Measurements from ENCODE around the gene CYP27B1. TPM values are rescaled to one million over a fixed set of nuclear protein-coding genes. Genes with fewer than 3 reads are reported as not detected.
"Not testable (repeated sequence)": the region's sequence is repeated elsewhere in the genome, so short reads cannot be mapped to it uniquely, and the experiment has no call there.

CYP27B1 gene
- total RNA-seq, 1 experiment from 2014 or later = 6.9 TPM

DNA sequence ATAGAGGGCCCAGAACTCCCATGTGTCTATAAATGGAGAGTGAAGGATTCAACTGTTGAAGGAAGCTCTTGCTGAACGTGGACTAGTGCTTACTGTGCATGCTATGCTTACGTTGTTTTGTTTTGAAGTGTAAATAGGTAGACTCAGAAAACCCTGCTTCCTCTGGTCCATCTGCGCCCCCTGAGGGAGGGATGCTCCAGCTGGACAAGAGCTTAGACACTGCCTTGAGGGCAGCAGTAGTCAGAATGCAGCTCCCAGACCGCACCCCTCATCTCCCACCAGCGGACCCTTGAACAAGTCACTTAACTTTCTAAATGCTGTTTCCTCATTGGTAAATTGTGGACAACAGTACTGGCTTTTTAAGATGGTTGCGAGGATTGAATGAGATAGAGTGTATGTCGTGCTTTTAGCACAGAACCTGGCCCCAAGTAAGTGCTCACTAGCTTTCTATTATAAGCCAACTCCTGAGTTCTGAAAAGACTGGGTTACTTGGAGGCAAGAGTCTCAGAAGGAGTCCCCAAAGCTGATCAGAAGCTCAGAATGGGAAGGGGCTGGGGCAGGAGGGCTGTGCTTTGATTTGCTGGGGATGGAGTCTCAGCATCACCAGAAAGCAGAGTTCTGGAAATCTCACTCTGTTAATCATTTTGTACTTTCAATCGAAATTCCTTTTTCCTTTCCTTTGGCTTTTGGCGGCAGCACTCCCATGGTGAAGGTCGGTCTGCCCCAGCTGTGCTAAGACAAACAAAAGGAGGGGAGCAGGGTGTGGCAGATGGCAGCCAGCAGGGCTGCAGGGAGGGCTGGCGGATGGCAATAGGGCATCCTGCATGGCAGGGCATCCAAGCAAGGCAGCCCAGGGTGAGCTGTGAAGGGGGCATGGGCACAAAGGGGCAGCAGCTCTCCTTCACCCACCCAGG, 43.9 kb downstream of the CYP27B1 start:
- no peaks in the 10 kb centered on the region for H3K9me3 Mint-ChIP-seq (ENCODE audit: unreplicated experiment)
- Histone ChIP-seq H3K4me1 (no peaks in the 10 kb centered on the region), H3K4me3 (ENCODE audit: low read depth, low read length) (no peak overlapping the region), H3K9me3 (no peaks in the 10 kb centered on the region), H3K36me3 (ENCODE audit: control insufficient read depth, insufficient read depth, low read length) (no peaks in the 10 kb centered on the region), H3K27me3 (replicated peaks; ENCODE audit: control insufficient read depth, insufficient read depth, low read length) (no peaks in the 10 kb centered on the region)
- no peak for DNase-seq
- H3K36me3 Mint-ChIP-seq (ENCODE audit: insufficient read depth, unreplicated experiment) = peaks cover 12% of the 10 kb centered on the region
- no peak overlapping the region for H3K4me3 Mint-ChIP-seq (ENCODE audit: unreplicated experiment)
- ChIA-PET POLR2A (no interaction called here), CTCF (interaction anchor here (0.6 to 0.8 kb wide), 4 partner anchors 30 to 95 kb away, joined by 3 to 7 read pairs (median 4); no protein-coding TSS in a partner anchor)
- H3K27me3 Mint-ChIP-seq (ENCODE audit: insufficient read depth, unreplicated experiment) = peaks cover 3% of the 10 kb centered on the region
- H3K4me1 Mint-ChIP-seq (ENCODE audit: low read depth, unreplicated experiment) = no peaks in the 10 kb centered on the region
- intact Hi-C loops (cut with micrococcal nuclease; ENCODE audit: unreplicated experiment) = no loop called here
- no peak overlapping the region for H3K27ac Mint-ChIP-seq (ENCODE audit: unreplicated experiment)
- no TSS peak for BruUV-seq (replicated peaks)
- TF ChIP-seq, protein P1, sequence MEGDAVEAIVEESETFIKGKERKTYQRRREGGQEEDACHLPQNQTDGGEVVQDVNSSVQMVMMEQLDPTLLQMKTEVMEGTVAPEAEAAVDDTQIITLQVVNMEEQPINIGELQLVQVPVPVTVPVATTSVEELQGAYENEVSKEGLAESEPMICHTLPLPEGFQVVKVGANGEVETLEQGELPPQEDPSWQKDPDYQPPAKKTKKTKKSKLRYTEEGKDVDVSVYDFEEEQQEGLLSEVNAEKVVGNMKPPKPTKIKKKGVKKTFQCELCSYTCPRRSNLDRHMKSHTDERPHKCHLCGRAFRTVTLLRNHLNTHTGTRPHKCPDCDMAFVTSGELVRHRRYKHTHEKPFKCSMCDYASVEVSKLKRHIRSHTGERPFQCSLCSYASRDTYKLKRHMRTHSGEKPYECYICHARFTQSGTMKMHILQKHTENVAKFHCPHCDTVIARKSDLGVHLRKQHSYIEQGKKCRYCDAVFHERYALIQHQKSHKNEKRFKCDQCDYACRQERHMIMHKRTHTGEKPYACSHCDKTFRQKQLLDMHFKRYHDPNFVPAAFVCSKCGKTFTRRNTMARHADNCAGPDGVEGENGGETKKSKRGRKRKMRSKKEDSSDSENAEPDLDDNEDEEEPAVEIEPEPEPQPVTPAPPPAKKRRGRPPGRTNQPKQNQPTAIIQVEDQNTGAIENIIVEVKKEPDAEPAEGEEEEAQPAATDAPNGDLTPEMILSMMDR (IDR thresholded peaks at IDR 0.05; ENCODE audit: insufficient read depth in 1 of 2, low read depth in 1 of 2, low read length in 1 of 2, severe bottlenecking in 1 of 2, unreplicated experiment in 1 of 2) = no peak

DNA sequence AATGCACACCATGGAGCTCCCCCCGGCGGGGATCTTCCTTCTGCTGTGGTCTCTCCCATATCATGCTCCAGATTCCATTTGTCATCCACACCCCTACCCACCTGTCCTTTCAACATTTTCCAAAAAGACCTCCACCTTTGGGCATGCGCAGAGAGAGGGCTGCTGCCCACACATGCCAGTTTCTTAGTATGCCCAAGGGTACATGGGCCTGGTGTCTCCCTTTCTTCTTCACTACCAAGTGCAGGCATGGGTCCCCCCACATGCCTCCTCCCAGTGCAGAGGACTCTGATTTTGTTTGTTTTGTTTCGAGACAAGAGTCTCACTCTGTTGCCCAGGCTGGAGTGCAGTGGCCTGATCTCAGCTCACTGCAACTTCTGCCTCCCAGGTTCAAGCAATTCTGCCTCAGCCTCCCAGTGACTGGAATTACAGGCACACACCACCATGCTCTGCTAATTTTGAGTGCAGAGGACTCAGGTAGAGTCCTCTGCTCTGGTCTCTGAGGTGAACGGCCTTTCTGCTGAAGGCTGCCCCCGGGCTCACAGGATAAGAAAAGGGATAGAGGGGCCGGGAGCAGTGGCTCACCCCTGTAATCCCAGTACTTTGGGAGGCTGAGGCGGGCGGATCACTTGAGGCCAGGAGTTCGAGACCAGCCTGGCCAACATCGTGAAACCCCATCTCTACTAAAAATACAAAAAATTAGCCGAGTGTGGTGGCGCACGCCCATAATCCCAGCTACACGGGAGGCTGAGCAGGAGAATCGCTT, 44.9 kb downstream of the CYP27B1 start:
- H3K36me3 ChIP-seq (ENCODE audit: control insufficient read depth, insufficient read depth, low read length); H3K27me3 ChIP-seq (replicated peaks; ENCODE audit: control insufficient read depth, insufficient read depth, low read length); H3K27ac Mint-ChIP-seq (ENCODE audit: unreplicated experiment); DNase-seq; H3K4me3 Mint-ChIP-seq (ENCODE audit: unreplicated experiment); H3K9me3 Mint-ChIP-seq (ENCODE audit: unreplicated experiment); H3K9me3 ChIP-seq; intact Hi-C loops (cut with micrococcal nuclease; ENCODE audit: unreplicated experiment); H3K4me1 ChIP-seq; H3K4me1 Mint-ChIP-seq (ENCODE audit: low read depth, unreplicated experiment); POLR2A ChIA-PET; H3K27me3 Mint-ChIP-seq (ENCODE audit: insufficient read depth, unreplicated experiment); H3K4me3 ChIP-seq (ENCODE audit: low read depth, low read length); BruUV-seq (replicated peaks): not testable (repeated sequence)
- H3K36me3 Mint-ChIP-seq (ENCODE audit: insufficient read depth, unreplicated experiment) = peaks cover 16% of the 10 kb centered on the region
- CTCF ChIA-PET = interaction anchor here (0.8 kb wide), 1 partner anchor 38 kb away, joined by 7 read pairs; no protein-coding TSS in a partner anchor

DNA sequence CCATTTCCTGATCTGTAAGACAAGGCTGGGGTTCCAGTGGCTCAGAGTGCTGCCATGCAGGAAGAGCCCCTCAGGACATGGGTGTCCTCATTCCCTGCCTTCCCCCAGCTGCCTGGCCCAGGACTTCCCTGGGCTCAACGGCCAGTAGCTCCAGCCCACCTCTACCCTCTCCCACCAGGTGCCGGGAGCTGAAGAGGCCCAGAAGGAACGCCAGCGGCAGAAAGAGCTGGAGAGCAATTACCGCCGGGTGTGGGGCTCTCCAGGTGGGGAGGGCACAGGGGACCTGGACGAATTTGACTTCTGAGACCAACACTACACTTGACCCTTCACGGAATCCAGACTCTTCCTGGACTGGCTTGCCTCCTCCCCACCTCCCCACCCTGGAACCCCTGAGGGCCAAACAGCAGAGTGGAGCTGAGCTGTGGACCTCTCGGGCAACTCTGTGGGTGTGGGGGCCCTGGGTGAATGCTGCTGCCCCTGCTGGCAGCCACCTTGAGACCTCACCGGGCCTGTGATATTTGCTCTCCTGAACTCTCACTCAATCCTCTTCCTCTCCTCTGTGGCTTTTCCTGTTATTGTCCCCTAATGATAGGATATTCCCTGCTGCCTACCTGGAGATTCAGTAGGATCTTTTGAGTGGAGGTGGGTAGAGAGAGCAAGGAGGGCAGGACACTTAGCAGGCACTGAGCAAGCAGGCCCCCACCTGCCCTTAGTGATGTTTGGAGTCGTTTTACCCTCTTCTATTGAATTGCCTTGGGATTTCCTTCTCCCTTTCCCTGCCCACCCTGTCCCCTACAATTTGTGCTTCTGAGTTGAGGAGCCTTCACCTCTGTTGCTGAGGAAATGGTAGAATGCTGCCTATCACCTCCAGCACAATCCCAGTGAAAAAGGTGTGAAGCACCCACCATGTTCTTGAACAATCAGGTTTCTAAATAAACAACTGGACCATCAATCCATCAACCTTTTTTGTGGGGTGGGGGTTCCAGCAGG, 46.0 kb downstream of the CYP27B1 start:
- no peak for DNase-seq
- Histone ChIP-seq H3K4me3 (ENCODE audit: low read depth, low read length) (no peak overlapping the region), H3K9me3 (no peaks in the 10 kb centered on the region), H3K27me3 (replicated peaks; ENCODE audit: control insufficient read depth, insufficient read depth, low read length) (no peaks in the 10 kb centered on the region), H3K36me3 (ENCODE audit: control insufficient read depth, insufficient read depth, low read length) (no peaks in the 10 kb centered on the region), H3K4me1 (no peaks in the 10 kb centered on the region)
- BruUV-seq (replicated peaks) = TSS peak; percentile 86
- H3K4me3 Mint-ChIP-seq (ENCODE audit: unreplicated experiment) = no peak overlapping the region
- no peaks in the 10 kb centered on the region for H3K9me3 Mint-ChIP-seq (ENCODE audit: unreplicated experiment)
- intact Hi-C loops (cut with micrococcal nuclease; ENCODE audit: unreplicated experiment) = no loop called here
- TF ChIP-seq, protein P1 (IDR thresholded peaks at IDR 0.05; ENCODE audit: insufficient read depth in 1 of 2, low read depth in 1 of 2, low read length in 1 of 2, severe bottlenecking in 1 of 2, unreplicated experiment in 1 of 2) = no peak
- no peak overlapping the region for H3K27ac Mint-ChIP-seq (ENCODE audit: unreplicated experiment)
- peaks cover 13% of the 10 kb centered on the region for H3K36me3 Mint-ChIP-seq (ENCODE audit: insufficient read depth, unreplicated experiment)
- no peaks in the 10 kb centered on the region for H3K27me3 Mint-ChIP-seq (ENCODE audit: insufficient read depth, unreplicated experiment)
- ChIA-PET POLR2A (no interaction called here), CTCF (no interaction called here)
- no peaks in the 10 kb centered on the region for H3K4me1 Mint-ChIP-seq (ENCODE audit: low read depth, unreplicated experiment)
